ENCODE data around the gene GRHL1. TPM values are rescaled to one million over a fixed set of nuclear protein-coding genes. Genes with fewer than 3 reads are reported as not detected.
A peak's percentile ranks its signal among the peaks of the same experiment; 100 is the strongest.

The GRHL1 gene
- total and polyA plus RNA-seq, 9 of the 15 experiments (the other 6 are each of a cell fraction or from before 2014, with no cell fraction given): 1.7 to 6.1 (median 4.7) TPM

DNA sequence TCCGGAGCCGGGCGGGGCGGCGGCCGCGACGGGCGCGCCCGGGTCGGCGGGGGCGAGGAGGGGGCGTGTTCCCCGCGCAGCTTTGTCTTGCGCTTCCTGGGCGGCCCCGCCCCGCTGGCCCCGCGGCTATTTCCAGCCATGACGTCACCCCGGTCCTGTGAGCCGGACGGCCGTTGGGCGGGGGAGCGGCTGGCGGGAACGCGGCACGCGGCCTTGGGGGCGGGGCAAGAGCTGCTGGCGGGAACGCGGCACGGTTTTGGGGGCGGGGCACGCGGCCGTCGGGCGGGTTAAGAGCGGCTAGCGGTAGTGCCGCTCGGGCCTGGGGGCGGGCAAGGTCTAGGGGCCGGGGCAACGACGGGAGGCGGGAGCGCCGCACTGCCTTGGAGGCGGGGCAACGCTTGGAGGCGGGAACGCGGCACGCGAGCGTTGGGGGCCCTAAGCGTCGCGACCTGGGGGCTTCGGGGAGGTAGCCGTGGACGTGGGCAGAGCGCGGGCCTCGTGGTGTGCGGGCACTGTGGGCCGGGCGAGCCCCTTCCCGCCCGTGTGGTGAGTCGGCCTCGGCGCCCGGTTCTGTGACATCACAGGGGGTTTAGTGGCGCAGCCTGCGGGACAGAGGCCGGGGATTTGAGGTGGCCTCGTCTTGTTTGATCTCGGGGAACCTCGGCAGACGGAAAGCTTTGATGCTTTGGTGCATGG, 92.6 kb downstream of the GRHL1 start (continued):
- TF ChIP-seq, protein P1, sequence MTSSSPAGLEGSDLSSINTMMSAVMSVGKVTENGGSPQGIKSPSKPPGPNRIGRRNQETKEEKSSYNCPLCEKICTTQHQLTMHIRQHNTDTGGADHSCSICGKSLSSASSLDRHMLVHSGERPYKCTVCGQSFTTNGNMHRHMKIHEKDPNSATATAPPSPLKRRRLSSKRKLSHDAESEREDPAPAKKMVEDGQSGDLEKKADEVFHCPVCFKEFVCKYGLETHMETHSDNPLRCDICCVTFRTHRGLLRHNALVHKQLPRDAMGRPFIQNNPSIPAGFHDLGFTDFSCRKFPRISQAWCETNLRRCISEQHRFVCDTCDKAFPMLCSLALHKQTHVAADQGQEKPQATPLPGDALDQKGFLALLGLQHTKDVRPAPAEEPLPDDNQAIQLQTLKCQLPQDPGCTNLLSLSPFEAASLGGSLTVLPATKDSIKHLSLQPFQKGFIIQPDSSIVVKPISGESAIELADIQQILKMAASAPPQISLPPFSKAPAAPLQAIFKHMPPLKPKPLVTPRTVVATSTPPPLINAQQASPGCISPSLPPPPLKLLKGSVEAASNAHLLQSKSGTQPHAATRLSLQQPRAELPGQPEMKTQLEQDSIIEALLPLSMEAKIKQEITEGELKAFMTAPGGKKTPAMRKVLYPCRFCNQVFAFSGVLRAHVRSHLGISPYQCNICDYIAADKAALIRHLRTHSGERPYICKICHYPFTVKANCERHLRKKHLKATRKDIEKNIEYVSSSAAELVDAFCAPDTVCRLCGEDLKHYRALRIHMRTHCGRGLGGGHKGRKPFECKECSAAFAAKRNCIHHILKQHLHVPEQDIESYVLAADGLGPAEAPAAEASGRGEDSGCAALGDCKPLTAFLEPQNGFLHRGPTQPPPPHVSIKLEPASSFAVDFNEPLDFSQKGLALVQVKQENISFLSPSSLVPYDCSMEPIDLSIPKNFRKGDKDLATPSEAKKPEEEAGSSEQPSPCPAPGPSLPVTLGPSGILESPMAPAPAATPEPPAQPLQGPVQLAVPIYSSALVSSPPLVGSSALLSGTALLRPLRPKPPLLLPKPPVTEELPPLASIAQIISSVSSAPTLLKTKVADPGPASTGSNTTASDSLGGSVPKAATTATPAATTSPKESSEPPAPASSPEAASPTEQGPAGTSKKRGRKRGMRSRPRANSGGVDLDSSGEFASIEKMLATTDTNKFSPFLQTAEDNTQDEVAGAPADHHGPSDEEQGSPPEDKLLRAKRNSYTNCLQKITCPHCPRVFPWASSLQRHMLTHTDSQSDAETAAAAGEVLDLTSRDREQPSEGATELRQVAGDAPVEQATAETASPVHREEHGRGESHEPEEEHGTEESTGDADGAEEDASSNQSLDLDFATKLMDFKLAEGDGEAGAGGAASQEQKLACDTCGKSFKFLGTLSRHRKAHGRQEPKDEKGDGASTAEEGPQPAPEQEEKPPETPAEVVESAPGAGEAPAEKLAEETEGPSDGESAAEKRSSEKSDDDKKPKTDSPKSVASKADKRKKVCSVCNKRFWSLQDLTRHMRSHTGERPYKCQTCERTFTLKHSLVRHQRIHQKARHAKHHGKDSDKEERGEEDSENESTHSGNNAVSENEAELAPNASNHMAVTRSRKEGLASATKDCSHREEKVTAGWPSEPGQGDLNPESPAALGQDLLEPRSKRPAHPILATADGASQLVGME (CRISPR knock-in tag; IDR thresholded peaks at IDR 0.05): 0 out of 2 replicates have a peak, but pooled peaks have one; percentile 30
- TF ChIP-seq, protein P2, sequence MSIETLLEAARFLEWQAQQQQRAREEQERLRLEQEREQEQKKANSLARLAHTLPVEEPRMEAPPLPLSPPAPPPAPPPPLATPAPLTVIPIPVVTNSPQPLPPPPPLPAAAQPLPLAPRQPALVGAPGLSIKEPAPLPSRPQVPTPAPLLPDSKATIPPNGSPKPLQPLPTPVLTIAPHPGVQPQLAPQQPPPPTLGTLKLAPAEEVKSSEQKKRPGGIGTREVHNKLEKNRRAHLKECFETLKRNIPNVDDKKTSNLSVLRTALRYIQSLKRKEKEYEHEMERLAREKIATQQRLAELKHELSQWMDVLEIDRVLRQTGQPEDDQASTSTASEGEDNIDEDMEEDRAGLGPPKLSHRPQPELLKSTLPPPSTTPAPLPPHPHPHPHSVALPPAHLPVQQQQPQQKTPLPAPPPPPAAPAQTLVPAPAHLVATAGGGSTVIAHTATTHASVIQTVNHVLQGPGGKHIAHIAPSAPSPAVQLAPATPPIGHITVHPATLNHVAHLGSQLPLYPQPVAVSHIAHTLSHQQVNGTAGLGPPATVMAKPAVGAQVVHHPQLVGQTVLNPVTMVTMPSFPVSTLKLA (conservative IDR thresholded peaks at IDR 0.05): peak; percentile 54 to 85
- TF ChIP-seq CTBP1 (IDR thresholded peaks at IDR 0.05; ENCODE audit: borderline replicate concordance) (peak; percentile 74), ZNF165 (CRISPR knock-in tag; IDR thresholded peaks at IDR 0.05; ENCODE audit: borderline replicate concordance) (no peak), JUN (IDR thresholded peaks at IDR 0.05; ENCODE audit: borderline replicate concordance, low read depth, low read length) (peak; percentile 89), JUN (CRISPR knock-in tag; IDR thresholded peaks at IDR 0.05; ENCODE audit: borderline replicate concordance) (peak; percentile 60; the same call in 1 of the 2 replicates), FOXA3 (CRISPR knock-in tag; conservative IDR thresholded peaks at IDR 0.05 in 1 of 2, IDR thresholded peaks at IDR 0.05 in 1 of 2) (peak in 1 of 2 experiments; percentile 71; a peak in 1 of 4 replicates), NFE2L1 (tag; IDR thresholded peaks at IDR 0.05; ENCODE audit: borderline replicate concordance, low read depth) (no peak), TBL1XR1 (IDR thresholded peaks at IDR 0.05; ENCODE audit: low read length in 2 of 2) (peak in 1 of 2 experiments; percentile 69; a peak in 2 of 4 replicates), CBX5 (IDR thresholded peaks at IDR 0.05; ENCODE audit: borderline replicate concordance, low read depth) (no peak), L3MBTL2 (IDR thresholded peaks at IDR 0.05) (peak; percentile 95), ZSCAN32 (CRISPR knock-in tag; IDR thresholded peaks at IDR 0.05) (peak; percentile 25; the same call in 1 of the 2 replicates), SNRNP70 (optimal IDR thresholded peaks at IDR 0.05; ENCODE audit: low read depth, low read length) (no peak), BRCA1 (IDR thresholded peaks at IDR 0.05) (no peak), BRCA1 (CRISPR knock-in tag; IDR thresholded peaks at IDR 0.05) (0 out of 2 replicates have a peak, but pooled peaks have one; percentile 9), POLR2B (IDR thresholded peaks at IDR 0.05; ENCODE audit: low read depth, partially characterized antibody) (no peak), ZNF282 (CRISPR knock-in tag; IDR thresholded peaks at IDR 0.05) (peak; percentile 64; the same call in 1 of the 2 replicates), EGR1 (conservative IDR thresholded peaks at IDR 0.05) (0 out of 2 replicates have a peak, but pooled peaks have one; percentile 34), NFIC (IDR thresholded peaks at IDR 0.05) (0 out of 2 replicates have a peak, but pooled peaks have one; percentile 12)
- TF ChIP-seq, protein P3, sequence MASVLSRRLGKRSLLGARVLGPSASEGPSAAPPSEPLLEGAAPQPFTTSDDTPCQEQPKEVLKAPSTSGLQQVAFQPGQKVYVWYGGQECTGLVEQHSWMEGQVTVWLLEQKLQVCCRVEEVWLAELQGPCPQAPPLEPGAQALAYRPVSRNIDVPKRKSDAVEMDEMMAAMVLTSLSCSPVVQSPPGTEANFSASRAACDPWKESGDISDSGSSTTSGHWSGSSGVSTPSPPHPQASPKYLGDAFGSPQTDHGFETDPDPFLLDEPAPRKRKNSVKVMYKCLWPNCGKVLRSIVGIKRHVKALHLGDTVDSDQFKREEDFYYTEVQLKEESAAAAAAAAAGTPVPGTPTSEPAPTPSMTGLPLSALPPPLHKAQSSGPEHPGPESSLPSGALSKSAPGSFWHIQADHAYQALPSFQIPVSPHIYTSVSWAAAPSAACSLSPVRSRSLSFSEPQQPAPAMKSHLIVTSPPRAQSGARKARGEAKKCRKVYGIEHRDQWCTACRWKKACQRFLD (CRISPR knock-in tag; IDR thresholded peaks at IDR 0.05): peak; percentile 54; the same call in 1 of the 2 replicates

Data from K562 (cell line).